Suppressor macrophage treated with lipopolysaccharide for 1 hour (primary cell): Measurements from ENCODE around the gene RPLP2.

Experiments used
- DNase-seq, 3 donors: peaks; one replicate each; pipeline ENCODE4 v3.0.0-alpha.2; 2020 to 2022

RPLP2 gene

GRCh38 chr11:837189-837989 lies 27.6 kb downstream of the RPLP2 start:
- no peak for DNase-seq

- no peak for DNase-seq
Measured at GRCh38 chr11:837990-838307, 28.2 kb downstream of the RPLP2 start.

- DNase-seq: no peak
Measured at GRCh38 chr11:838441-839279, 28.9 kb downstream of the RPLP2 start.

- DNase-seq: no peak
Measured at GRCh38 chr11:839280-839623, 29.5 kb downstream of the RPLP2 start.

GRCh38 chr11:839875-840617 lies 30.3 kb downstream of the RPLP2 start:
- DNase-seq: peak in 1 of 3 donors; percentile 20

- DNase-seq: peak in 1 of 3 donors; percentile 28
Measured at GRCh38 chr11:841981-842369, 32.2 kb downstream of the RPLP2 start.

- DNase-seq: peak; percentile 91 to 97 (median 95)
Measured at GRCh38 chr11:842370-843002, 32.7 kb downstream of the RPLP2 start, which contains the start of the genes POLR2L and TSPAN4. TSS of gene POLR2L (minus strand) at chr11:842529. CDS start at chr11:842508, 21 bp downstream. TSS of gene TSPAN4 (plus strand) at chr11:842852. CDS start at chr11:850305, 7,453 bp downstream.

GRCh38 chr11:843086-843734 lies 33.4 kb downstream of the RPLP2 start:
- no peak for DNase-seq

GRCh38 chr11:843818-844692 lies 34.3 kb downstream of the RPLP2 start:
- DNase-seq: peak; percentile 79 to 91 (median 84)

- DNase-seq: peak; percentile 69 to 85 (median 75)
Measured at GRCh38 chr11:844693-845644, 35.2 kb downstream of the RPLP2 start.

GRCh38 chr11:845872-846495 lies 36.2 kb downstream of the RPLP2 start:
- no peak for DNase-seq

GRCh38 chr11:846496-847098 lies 36.8 kb downstream of the RPLP2 start:
- peak in 1 of 3 donors; percentile 24 for DNase-seq

GRCh38 chr11:847876-848275 lies 38.1 kb downstream of the RPLP2 start:
- no peak for DNase-seq

- peak; percentile 57 to 77 (median 64) for DNase-seq
Measured at GRCh38 chr11:848380-848931, 38.7 kb downstream of the RPLP2 start.

GRCh38 chr11:849104-849824 lies 39.5 kb downstream of the RPLP2 start:
- DNase-seq: peak; percentile 19 to 45 (median 23)

- no peak for DNase-seq
Measured at GRCh38 chr11:849951-850774, 40.4 kb downstream of the RPLP2 start.
